ENCODE measurements around the gene CENPH. TPM values are rescaled to one million over a fixed set of nuclear protein-coding genes. Genes with fewer than 3 reads are reported as not detected.

Gene CENPH
- total and polyA plus RNA-seq, 2 of the 13 experiments (the other 11 are each of a cell fraction or from before 2014, with no cell fraction given): 11.2 to 28.8 TPM

DNA sequence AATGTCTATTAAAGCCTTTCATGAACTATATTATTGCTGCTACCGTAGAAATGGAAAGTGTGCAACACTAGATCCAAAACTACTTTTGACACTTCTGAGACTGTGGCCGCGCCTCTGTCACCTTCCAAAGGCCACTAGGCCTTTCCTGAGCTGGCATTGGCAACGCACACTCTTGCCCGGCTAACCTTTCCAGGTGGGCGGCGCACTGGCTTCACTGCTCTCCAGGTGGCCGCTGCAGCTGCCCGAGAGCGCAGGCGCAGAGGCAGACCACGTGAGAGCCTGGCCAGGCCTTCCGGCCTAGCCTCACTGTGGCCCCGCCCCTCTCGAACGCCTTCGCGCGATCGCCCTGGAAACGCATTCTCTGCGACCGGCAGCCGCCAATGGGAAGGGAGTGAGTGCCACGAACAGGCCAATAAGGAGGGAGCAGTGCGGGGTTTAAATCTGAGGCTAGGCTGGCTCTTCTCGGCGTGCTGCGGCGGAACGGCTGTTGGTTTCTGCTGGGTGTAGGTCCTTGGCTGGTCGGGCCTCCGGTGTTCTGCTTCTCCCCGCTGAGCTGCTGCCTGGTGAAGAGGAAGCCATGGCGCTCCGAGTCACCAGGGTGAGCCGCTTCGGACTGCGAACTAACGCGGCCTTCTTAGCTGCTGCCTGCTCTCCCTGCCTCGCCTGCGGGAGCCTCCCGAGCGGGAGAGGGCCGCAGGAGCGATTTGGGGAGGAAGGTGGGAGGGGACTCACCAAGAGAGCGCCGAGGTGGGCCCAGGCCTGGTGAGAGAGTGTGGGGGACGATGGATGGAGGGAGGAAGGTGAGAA lies 22.5 kb upstream of the CENPH start, which contains the start of gene CCNB1 (continued):
- no peak for TF ChIP-seq ZNF382 (CRISPR knock-in tag; IDR thresholded peaks at IDR 0.05; ENCODE audit: borderline replicate concordance)
- TF ChIP-seq, protein P1, sequence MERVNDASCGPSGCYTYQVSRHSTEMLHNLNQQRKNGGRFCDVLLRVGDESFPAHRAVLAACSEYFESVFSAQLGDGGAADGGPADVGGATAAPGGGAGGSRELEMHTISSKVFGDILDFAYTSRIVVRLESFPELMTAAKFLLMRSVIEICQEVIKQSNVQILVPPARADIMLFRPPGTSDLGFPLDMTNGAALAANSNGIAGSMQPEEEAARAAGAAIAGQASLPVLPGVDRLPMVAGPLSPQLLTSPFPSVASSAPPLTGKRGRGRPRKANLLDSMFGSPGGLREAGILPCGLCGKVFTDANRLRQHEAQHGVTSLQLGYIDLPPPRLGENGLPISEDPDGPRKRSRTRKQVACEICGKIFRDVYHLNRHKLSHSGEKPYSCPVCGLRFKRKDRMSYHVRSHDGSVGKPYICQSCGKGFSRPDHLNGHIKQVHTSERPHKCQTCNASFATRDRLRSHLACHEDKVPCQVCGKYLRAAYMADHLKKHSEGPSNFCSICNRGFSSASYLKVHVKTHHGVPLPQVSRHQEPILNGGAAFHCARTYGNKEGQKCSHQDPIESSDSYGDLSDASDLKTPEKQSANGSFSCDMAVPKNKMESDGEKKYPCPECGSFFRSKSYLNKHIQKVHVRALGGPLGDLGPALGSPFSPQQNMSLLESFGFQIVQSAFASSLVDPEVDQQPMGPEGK (CRISPR knock-in tag; IDR thresholded peaks at IDR 0.05): peak; percentile 23; the same call in 1 of the 2 replicates
- TF ChIP-seq, protein P2, sequence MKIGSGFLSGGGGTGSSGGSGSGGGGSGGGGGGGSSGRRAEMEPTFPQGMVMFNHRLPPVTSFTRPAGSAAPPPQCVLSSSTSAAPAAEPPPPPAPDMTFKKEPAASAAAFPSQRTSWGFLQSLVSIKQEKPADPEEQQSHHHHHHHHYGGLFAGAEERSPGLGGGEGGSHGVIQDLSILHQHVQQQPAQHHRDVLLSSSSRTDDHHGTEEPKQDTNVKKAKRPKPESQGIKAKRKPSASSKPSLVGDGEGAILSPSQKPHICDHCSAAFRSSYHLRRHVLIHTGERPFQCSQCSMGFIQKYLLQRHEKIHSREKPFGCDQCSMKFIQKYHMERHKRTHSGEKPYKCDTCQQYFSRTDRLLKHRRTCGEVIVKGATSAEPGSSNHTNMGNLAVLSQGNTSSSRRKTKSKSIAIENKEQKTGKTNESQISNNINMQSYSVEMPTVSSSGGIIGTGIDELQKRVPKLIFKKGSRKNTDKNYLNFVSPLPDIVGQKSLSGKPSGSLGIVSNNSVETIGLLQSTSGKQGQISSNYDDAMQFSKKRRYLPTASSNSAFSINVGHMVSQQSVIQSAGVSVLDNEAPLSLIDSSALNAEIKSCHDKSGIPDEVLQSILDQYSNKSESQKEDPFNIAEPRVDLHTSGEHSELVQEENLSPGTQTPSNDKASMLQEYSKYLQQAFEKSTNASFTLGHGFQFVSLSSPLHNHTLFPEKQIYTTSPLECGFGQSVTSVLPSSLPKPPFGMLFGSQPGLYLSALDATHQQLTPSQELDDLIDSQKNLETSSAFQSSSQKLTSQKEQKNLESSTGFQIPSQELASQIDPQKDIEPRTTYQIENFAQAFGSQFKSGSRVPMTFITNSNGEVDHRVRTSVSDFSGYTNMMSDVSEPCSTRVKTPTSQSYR (CRISPR knock-in tag; IDR thresholded peaks at IDR 0.05; ENCODE audit: borderline replicate concordance): 0 out of 2 replicates have a peak, but pooled peaks have one; percentile 35
- TF ChIP-seq ZNF354B (CRISPR knock-in tag; IDR thresholded peaks at IDR 0.05): no peak
- TF ChIP-seq PTBP1 (IDR thresholded peaks at IDR 0.05; ENCODE audit: low read depth, low read length, poor library complexity, severe bottlenecking): no peak
- TF ChIP-seq KLF9 (CRISPR knock-in tag; IDR thresholded peaks at IDR 0.05; ENCODE audit: low read depth): peak; percentile 65; the same call in 1 of the 2 replicates
- TF ChIP-seq PAX8 (CRISPR knock-in tag; IDR thresholded peaks at IDR 0.05; ENCODE audit: borderline replicate concordance): no peak
- no peak for TF ChIP-seq FOSL1 (CRISPR knock-in tag; IDR thresholded peaks at IDR 0.05; ENCODE audit: borderline replicate concordance)
- TF ChIP-seq, protein P3, sequence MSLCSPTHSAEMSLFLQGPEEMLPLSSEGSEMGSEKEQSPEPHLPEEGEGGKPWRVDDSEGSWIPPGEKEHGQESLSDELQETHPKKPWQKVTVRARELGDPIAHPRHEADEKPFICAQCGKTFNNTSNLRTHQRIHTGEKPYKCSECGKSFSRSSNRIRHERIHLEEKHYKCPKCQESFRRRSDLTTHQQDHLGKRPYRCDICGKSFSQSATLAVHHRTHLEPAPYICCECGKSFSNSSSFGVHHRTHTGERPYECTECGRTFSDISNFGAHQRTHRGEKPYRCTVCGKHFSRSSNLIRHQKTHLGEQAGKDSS (CRISPR knock-in tag; IDR thresholded peaks at IDR 0.05; ENCODE audit: borderline replicate concordance, low read depth): no peak
- TF ChIP-seq NFKB2 (CRISPR knock-in tag; IDR thresholded peaks at IDR 0.05; ENCODE audit: borderline replicate concordance): peak; percentile 80; the same call in 1 of the 2 replicates
- TF ChIP-seq SRF (IDR thresholded peaks at IDR 0.05; ENCODE audit: low read depth, low read length): 0 out of 2 replicates have a peak, but pooled peaks have one; percentile 1
- peak; percentile 48; the same call in 1 of the 2 replicates for TF ChIP-seq ZNF136 (CRISPR knock-in tag; IDR thresholded peaks at IDR 0.05; ENCODE audit: low read depth)
- TF ChIP-seq, protein P4, sequence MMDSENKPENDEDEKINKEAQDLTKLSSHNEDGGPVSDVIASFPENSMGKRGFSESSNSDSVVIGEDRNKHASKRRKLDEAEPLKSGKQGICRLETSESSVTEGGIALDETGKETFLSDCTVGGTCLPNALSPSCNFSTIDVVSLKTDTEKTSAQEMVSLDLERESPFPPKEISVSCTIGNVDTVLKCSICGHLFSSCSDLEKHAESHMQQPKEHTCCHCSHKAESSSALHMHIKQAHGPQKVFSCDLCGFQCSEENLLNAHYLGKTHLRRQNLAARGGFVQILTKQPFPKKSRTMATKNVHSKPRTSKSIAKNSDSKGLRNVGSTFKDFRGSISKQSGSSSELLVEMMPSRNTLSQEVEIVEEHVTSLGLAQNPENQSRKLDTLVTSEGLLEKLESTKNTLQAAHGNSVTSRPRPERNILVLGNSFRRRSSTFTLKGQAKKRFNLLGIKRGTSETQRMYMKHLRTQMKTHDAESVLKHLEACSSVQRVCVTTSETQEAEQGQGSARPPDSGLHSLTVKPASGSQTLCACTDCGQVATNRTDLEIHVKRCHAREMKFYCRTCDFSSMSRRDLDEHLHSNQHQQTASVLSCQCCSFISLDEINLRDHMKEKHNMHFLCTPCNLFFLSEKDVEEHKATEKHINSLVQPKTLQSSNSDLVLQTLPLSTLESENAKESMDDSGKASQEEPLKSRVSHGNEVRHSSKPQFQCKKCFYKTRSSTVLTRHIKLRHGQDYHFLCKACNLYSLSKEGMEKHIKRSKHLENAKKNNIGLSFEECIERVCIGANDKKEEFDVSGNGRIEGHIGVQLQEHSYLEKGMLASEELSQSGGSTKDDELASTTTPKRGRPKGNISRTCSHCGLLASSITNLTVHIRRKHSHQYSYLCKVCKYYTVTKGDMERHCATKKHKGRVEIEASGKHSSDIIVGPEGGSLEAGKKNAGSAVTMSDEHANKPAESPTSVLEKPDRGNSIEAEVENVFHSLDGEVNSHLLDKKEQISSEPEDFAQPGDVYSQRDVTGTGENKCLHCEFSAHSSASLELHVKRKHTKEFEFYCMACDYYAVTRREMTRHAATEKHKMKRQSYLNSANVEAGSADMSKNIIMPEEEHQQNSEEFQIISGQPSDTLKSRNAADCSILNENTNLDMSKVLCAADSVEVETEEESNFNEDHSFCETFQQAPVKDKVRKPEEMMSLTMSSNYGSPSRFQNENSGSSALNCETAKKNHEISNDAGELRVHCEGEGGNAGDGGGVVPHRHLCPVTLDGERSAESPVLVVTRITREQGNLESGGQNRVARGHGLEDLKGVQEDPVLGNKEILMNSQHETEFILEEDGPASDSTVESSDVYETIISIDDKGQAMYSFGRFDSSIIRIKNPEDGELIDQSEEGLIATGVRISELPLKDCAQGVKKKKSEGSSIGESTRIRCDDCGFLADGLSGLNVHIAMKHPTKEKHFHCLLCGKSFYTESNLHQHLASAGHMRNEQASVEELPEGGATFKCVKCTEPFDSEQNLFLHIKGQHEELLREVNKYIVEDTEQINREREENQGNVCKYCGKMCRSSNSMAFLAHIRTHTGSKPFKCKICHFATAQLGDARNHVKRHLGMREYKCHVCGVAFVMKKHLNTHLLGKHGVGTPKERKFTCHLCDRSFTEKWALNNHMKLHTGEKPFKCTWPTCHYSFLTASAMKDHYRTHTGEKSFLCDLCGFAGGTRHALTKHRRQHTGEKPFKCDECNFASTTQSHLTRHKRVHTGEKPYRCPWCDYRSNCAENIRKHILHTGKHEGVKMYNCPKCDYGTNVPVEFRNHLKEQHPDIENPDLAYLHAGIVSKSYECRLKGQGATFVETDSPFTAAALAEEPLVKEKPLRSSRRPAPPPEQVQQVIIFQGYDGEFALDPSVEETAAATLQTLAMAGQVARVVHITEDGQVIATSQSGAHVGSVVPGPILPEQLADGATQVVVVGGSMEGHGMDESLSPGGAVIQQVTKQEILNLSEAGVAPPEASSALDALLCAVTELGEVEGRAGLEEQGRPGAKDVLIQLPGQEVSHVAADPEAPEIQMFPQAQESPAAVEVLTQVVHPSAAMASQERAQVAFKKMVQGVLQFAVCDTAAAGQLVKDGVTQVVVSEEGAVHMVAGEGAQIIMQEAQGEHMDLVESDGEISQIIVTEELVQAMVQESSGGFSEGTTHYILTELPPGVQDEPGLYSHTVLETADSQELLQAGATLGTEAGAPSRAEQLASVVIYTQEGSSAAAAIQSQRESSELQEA (CRISPR knock-in tag; IDR thresholded peaks at IDR 0.05; ENCODE audit: not compliant biosample characterization): no peak

Data from HepG2 (cell line).